ENCODE data around the gene TP53BP1.

DNA sequence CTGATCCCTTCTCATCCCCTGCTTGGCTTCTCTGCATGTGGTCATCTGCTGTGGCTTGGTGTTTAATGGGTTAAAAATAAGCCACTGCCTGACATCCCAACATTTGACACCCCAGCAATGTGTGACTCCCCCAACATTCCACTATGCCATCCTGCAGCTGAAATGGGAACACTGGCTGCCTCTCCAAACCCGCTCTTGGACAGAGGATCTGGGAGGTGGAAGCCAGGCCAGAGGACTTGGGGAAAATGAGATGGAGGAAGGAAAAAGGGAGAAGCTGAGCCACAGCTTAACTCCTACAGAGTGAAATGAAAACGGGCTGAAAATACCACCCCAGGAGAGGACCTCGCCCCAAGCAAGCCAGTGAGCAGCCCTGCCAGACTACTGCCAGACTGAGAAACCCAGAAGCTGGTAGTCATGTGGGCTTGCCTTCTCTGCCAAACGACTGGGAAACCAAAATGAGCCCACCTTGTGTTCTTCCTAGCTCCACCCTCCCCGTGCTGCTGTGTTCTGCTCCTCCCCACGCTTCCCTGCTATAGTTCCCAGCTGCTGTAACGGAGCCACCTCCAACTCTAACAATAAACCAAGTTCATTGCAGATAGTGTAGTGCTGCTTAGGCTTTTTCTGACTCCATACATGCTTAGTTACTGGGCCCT, 38.2 kb upstream of the TP53BP1 start:
- TF ChIP-seq, protein P1, sequence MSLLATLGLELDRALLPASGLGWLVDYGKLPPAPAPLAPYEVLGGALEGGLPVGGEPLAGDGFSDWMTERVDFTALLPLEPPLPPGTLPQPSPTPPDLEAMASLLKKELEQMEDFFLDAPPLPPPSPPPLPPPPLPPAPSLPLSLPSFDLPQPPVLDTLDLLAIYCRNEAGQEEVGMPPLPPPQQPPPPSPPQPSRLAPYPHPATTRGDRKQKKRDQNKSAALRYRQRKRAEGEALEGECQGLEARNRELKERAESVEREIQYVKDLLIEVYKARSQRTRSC (CRISPR knock-in tag; IDR thresholded peaks at IDR 0.05; ENCODE audit: low read depth): no peak
- TF ChIP-seq, protein P2, sequence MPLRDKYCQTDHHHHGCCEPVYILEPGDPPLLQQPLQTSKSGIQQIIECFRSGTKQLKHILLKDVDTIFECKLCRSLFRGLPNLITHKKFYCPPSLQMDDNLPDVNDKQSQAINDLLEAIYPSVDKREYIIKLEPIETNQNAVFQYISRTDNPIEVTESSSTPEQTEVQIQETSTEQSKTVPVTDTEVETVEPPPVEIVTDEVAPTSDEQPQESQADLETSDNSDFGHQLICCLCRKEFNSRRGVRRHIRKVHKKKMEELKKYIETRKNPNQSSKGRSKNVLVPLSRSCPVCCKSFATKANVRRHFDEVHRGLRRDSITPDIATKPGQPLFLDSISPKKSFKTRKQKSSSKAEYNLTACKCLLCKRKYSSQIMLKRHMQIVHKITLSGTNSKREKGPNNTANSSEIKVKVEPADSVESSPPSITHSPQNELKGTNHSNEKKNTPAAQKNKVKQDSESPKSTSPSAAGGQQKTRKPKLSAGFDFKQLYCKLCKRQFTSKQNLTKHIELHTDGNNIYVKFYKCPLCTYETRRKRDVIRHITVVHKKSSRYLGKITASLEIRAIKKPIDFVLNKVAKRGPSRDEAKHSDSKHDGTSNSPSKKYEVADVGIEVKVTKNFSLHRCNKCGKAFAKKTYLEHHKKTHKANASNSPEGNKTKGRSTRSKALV (CRISPR knock-in tag; IDR thresholded peaks at IDR 0.05): no peak
- no peak for TF ChIP-seq ZMYM4 (CRISPR knock-in tag; IDR thresholded peaks at IDR 0.05)
- TF ChIP-seq SAP130 (CRISPR knock-in tag; IDR thresholded peaks at IDR 0.05; ENCODE audit: low read depth): no peak
- TF ChIP-seq ZSCAN20 (CRISPR knock-in tag; IDR thresholded peaks at IDR 0.05; ENCODE audit: borderline replicate concordance): no peak
- TF ChIP-seq CTCF (CRISPR knock-in tag; IDR thresholded peaks at IDR 0.05): no peak
- TF ChIP-seq, protein P3, sequence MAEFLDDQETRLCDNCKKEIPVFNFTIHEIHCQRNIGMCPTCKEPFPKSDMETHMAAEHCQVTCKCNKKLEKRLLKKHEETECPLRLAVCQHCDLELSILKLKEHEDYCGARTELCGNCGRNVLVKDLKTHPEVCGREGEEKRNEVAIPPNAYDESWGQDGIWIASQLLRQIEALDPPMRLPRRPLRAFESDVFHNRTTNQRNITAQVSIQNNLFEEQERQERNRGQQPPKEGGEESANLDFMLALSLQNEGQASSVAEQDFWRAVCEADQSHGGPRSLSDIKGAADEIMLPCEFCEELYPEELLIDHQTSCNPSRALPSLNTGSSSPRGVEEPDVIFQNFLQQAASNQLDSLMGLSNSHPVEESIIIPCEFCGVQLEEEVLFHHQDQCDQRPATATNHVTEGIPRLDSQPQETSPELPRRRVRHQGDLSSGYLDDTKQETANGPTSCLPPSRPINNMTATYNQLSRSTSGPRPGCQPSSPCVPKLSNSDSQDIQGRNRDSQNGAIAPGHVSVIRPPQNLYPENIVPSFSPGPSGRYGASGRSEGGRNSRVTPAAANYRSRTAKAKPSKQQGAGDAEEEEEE (CRISPR knock-in tag; IDR thresholded peaks at IDR 0.05; ENCODE audit: borderline replicate concordance): no peak
- no peak for TF ChIP-seq ZNF776 (CRISPR knock-in tag; IDR thresholded peaks at IDR 0.05)
- no peak for TF ChIP-seq HMGXB4 (CRISPR knock-in tag; IDR thresholded peaks at IDR 0.05; ENCODE audit: borderline replicate concordance in 1 of 2, low read depth in 1 of 2)
- TF ChIP-seq POLR2AphosphoS5 (IDR thresholded peaks at IDR 0.05; ENCODE audit: low read depth, low read length): no peak

All from HepG2 (cell line).